NCI-H748 (cell line): Measurements from ENCODE around the gene GPRC5A.

Experiments
- DNase-seq: peaks from one replicate; lab custom pipeline; 2025; ENCODE audit not compliant: unreplicated experiment; lab: John Stamatoyannopoulos, UW

GPRC5A gene

GRCh38 chr12:12909228-12909994 is 18.0 kb downstream of the GPRC5A start:
- DNase-seq, result no peak

DNA sequence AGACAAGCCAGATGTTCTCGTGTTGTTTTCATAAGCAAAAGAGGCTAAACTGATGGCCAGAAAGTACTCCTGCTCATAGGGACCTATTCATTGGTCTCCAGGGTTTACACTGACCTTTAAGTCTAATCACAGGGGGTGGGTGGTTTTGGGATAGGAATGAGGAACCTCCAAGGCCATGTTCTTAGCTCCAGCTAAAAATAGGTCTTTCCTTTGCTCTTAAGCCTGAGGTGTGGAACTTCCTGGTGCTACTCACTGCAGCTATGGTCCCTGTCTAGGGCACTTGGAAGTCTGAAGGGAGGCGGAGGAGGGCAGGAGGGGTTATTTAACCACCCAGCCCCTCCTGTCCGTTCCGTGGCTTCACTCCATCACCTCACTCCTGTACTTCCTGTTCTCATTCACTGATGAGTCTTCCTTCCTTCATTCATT is 18.6 kb downstream of the GPRC5A start:
- DNase-seq, result no peak

DNA sequence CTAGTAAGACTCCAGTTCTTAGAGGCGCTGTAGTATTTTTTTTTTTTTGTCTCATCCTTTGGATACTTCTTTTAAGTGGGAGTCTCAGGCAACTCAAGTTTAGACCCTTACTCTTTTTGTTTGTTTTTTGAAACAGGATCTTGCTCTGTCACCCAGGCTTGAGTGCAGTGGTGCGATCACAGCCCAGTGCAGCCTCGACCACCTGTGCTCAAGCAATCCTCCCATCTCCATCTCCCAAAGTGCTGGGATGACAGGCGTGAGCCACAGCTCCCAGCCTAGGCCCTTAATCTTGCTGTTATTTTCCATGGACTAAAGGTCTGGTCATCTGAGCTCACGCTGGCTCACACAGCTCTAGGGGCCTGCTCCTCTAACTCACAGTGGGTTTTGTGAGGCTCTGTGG is 21.3 kb downstream of the GPRC5A start:
- no peak for DNase-seq

DNA sequence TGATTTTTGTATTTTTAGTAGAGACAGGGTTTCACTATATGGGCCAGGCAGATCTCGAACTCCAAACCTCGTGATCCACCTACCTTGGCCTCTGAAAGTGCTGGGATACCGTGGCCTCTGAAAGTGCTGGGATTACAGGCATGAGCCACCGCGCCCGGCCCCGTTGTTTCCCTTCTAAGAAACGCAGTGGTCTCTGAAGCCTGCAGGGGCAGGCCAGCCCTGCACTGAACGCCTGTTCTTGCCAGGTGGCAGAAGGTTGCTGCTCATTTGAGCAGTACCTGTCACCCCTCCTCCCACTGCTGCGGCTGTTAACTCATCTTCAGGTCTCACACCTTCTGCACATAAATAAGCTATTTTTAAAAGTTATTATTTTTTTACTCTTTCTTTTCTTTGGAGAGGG is 24.3 kb downstream of the GPRC5A start:
- no peak for DNase-seq

GRCh38 chr12:12916135-12916944 is 25.0 kb downstream of the GPRC5A start:
- peak; percentile 63 for DNase-seq

DNA sequence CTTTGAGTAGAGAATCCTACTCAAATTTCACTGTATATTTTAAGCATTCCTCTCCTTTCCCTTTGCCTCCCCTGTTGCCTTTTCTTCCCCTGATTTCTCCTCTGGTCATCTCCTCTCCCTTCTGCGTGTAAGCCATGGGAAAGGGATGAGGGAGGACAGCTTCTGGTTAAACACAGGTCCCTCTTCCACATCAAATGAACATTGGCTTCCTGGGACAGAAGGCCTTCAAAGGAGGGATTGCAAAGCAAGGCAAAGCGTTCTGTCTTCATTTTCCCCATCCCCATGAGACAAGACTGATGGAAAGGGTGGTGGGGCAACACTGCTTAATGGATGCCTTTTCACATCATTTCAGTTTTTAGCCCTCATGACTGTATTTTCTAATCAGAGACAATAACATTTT is 26.2 kb downstream of the GPRC5A start:
- DNase-seq, result no peak

DNA sequence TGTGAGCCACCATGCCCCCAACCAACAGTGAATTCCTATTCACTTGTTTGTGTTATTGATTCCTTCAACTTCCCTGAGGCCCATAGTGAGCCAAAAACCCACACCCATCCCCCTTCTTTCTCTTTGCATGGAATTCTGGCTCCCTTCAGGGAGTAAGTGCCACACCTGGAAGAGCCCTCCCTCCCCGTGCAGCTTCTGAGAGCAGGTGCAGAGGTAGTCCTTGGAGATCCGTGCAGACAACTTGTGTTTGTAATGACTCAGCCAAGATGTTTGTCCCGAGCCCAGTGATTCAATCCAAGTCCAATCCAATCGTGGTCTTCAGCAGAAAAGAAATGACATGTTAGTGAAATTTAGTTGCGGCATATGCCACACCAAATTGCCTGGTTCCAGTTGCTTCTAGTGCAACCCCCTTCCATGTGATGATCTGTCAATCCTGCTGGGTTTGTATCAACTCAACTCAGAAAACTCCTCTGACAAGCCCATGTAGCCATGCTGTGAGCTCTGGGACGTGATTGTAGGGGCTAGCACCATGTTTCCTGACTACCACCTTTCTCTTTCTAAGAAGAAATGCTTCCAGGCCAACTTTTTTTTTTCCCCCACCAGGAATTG is 27.5 kb downstream of the GPRC5A start:
- DNase-seq, result no peak

- no peak for DNase-seq
Measured at GRCh38 chr12:12919666-12920435, 28.5 kb downstream of the GPRC5A start.

GRCh38 chr12:12922191-12922616 is 30.8 kb downstream of the GPRC5A start:
- DNase-seq, result no peak

- DNase-seq, result no peak
Measured at GRCh38 chr12:12922978-12923377, 31.6 kb downstream of the GPRC5A start.

DNA sequence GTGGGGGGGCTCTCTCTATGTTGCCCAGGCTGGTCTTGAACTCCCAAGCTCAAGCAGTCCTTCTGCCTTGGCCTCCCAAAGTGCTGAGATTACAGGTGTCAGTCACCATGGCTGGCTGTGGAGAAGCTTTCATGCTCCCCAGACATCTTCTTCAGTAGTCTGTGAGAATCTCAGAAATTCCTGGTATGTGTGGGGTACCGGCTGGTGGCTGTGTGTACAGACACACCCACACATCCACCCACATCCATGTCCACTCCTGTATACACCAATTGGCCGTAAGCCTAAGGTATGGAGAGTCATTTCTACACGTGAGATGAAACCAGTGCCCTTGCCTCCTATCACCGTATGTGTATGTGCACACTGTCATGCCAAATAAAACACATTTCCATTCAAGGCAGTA is 32.8 kb downstream of the GPRC5A start:
- no peak for DNase-seq

DNA sequence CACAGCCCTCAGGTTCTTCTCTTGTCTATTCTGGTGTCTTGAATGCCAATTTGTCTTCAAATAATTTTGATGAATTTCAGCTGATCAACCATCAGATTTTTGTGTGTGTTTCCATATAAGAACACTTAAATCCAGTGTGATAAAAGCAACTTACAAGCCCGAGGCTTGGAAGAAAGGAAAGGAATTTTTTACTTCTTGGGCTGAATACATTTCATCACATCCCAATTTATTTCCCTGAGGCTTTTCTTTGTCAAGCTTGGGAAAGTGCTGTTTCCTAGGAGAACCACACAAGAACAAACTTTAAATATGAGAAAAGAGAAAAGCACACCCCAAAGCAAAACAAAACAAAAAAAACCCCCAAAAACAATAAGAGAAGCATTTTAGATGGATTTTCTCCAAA is 34.0 kb downstream of the GPRC5A start:
- DNase-seq, result no peak

DNA sequence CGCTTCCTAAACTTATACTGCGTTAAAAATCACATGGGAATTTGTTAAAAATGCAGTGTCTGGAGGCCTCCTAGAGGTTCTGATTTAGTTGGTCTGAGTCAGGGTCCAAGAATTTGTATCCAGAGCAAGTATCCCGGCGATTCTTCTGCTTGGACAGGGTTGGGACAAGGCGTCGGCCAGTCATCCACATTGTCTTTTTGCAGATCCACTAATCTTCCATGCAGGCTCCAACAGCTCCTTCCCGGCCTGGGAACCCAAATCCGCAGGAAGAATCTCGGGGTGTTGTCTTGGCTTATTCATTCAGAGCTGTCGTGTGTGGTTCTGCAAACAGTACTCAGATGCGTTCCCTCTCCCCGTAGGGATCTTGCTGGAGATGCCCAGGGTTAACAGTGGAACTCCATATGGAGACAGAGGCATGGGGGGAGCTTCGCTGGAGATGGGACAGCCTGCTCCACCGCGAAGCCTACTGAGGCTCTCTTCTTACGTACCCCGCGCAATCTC is 35.3 kb downstream of the GPRC5A start:
- DNase-seq, result no peak

DNA sequence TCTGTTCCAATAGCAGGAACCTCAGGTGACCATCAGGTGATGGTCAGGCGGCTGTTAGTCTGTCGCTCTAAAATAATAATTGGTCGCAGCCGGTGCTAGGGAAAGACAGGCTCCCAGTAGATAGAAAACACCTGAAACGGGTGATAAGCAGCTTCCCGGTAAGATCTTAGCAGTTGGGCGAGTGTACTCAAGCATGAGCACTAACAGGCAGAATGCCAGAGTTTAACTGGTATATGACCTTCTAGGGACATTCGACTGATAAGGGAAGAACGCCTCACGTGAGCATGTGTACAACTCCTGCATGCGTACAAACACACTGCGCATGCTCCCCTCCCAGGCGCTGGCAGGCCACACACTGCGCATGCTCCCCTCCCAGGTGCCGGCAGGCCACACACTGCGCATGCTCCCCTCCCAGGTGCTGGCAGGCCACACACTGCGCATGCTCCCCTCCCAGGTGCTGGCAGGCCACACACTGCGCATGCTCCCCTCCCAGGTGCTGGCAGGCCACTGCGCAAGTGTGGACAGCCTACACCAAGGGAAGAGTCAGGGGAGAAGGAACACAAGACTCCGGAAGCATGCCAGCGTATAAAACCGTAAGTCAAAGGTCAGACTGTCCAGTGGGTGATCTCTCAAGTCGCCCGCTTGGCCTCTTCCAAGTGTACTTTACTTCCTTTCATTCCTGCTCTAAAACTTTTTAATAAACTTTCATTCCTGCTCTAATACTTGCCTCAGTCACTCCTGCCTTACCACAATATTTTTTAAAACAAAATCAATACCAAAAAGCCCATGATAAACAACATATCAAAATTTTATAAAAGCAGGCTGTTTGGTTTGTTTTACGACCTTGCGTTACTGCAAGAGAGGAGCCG is 36.1 kb downstream of the GPRC5A start:
- DNase-seq, result peak; percentile 53

DNA sequence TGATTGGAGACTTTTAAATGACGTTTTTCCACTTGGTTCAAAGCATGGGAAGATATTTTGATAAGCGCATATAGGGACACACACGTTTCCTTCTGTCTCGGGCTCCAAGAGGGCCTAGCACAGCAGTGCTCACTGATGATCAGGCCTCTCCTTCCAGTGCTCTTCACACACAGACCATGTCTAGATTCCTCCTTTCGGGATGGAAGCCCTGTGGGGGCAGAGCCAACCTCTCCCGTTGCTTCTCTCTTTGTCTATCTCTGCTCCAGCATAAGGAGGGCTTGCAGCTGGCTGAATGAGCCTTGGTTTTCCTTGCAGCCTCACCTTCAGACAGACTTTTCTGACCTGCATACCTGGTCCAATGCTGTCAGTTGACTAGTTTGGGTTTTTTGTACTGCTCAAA is 38.3 kb downstream of the GPRC5A start:
- DNase-seq, result no peak

DNA sequence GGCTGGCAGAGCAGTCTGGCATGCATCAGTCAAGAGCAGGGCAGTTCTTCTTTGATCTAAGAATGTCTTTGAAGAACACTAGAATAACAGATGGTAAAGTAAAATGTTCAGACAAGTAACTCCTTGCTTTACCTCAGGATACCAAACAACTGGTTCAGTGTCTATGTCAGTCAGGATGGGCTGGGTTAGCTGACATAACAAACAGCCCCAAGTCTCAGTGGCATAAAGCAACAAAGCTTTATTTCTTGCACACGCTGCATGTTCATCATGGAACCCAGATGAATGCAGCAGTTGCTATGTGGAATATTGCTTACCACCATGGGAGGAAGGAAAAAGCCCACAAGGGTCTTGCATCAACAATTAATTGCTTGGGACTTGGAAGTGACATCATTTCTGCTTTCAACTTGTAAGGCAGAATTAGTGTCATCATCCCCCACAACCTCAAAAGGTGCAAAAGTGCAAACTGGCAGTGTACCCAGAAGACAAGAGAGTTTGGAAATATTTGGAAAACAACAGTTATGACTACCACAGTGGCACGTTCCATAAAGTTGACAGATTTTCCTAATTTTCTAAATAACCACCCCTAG is 39.4 kb downstream of the GPRC5A start:
- DNase-seq, result no peak

GRCh38 chr12:12933742-12934141 is 42.4 kb downstream of the GPRC5A start:
- DNase-seq, result no peak

DNA sequence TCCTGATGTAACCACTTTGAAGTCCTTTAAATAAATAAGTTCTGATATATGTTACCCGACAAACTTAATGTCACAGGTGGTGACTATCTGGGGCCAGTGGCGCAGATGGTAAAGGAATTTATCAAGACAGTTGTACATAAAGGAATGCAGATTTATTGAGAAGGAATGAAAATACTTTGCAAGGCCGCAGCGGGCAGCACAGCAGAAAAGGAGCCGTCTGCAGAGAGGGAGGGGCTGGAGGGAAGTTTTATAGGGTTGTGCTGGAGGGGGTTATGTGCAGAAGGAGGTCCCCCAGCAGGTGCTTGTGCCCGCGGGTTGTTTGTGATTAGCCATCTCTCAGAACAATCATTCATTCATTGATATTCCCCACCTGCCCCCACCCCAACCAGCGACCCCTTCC is 43.2 kb downstream of the GPRC5A start:
- DNase-seq, result no peak

DNA sequence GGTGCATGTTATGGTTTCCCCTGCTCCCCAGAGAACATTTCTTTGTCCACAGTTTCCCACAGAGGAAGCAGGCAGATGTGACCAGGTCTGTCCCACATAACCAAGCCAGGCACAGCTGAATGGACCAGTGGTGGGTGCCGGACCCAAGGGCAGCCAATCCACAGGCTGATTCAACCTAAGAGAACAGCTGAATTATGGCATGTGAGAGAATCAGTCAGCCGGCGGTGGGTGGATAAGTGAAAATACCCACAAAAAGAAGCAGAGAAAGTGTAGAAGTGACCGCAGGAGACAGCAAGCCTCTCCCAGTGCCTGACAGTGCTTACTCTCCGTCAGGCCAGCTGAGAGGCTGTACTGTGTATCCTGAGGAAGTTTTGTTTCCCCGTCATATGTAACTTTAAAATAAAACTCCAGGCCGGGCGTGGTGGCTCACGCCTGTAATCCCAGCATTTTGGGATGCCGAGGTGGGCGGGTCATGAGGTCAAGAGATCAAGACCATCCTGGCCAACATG is 45.7 kb downstream of the GPRC5A start:
- DNase-seq, result no peak
